GM12892 (cell line): ENCODE results near the gene KCNMB1.

Experiments
- DNase-seq: peaks from one replicate; pipeline ENCODE4 v3.0.0; 2011; ENCODE audit not compliant: insufficient read length
- FAIRE-seq: peaks from 2 replicates; lab custom pipeline; 2011; peaks lifted over from hg19 to GRCh38; lab: Jason Lieb, UNC
- POLR2A ChIP-seq: IDR thresholded peaks from 2 replicates; pipeline ENCODE4 v1.6.1; 2011; ENCODE audit warnings: low read depth, low read length, control low read depth
- POLR2AphosphoS5 ChIP-seq: IDR thresholded peaks from 2 replicates; pipeline ENCODE4 v1.6.1; 2011; ENCODE audit warnings: low read depth, low read length, control low read depth
- TAF1 ChIP-seq: IDR thresholded peaks from 2 replicates; pipeline ENCODE4 v1.6.1; 2011; ENCODE audit warnings: low read depth, mild to moderate bottlenecking, control low read depth, low read length, borderline replicate concordance

Gene KCNMB1

DNA sequence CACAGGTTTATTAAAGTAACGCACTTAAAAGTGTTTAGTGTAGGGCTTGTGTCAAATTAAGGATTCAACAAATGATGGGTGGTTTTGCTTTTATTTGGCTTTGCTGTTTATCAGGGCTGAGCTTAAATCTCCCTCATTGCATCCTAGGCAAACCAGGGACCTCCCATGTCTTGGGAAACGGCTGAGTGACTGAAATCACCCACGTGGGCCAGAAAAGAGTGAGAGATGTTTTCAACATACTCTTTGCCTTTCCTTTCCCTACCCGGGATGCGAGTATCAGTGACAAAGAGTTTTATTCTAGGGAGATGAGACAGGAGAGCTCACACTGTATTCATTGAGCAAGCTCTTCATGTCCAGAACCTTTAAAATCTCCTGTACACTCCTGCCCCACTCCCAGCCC lies 23.3 kb downstream of the KCNMB1 start:
- TF ChIP-seq TAF1 (no peak), POLR2AphosphoS5 (no peak), POLR2A (no peak)
- DNase-seq, result no peak
- FAIRE-seq, result no peak

DNA sequence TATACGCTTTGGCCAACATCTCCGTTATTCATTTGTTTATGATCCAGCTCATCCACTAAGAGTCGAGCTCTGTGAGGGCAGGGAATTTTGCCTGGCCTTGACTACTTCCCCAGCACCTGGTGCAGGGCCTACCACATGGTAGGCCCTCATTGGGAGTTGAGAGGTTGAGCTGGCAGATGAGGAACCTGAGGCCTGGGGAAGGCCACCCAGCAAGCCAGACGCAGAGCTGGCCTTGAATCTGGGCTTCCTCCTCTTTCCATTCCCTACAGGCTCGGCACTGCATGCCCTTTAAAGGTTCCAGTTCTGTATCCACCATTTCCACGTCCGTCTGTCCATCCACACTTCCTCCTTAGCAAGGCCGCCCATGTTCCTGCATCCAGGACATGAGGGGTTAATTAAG lies 24.2 kb downstream of the KCNMB1 start:
- no peak for TF ChIP-seq POLR2AphosphoS5
- TF ChIP-seq TAF1, result no peak
- no peak for TF ChIP-seq POLR2A
- DNase-seq, result no peak
- FAIRE-seq, result no peak

DNA sequence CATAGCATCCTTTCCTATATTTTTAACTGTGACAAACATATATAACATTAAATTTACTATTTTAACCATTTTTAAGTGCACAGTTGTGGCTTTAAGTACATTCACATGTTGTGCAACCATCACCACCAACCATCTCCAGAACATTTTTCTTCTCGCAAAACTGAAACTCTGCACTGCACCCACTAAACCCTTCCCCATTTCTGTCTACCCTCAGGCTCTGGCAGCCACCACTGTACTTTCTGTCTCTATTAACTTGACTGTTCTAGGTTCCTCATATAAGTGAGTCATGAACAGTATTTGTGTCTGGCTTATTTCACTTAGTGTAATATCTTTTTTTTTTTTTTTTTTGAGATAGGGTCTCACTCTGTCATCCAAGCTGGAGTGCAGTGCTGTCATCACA lies 25.5 kb downstream of the KCNMB1 start:
- TF ChIP-seq POLR2AphosphoS5 (no peak), POLR2A (no peak), TAF1 (no peak)
- FAIRE-seq (no peak), DNase-seq (no peak)

DNA sequence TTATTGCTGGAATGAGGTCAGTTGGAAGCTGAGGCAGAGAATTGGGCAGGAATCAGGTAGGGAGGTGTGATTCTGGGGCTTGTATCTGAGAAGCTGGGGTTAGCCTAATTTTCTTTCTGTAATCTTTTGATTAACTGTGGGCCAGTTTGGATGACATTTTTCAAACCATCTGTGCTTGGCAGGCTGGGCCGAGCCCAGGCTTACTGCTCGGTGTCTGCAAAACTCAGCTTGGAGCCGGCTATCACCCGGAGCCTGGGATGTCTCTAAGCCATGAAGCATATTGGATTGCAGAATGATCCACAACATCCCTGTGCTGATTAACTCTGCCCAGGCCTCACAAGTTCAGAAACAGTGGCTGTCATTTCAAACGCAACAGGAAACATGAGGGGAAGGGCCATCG lies 26.5 kb downstream of the KCNMB1 start:
- FAIRE-seq (no peak), DNase-seq (no peak)
- TF ChIP-seq POLR2A (no peak), POLR2AphosphoS5 (no peak), TAF1 (no peak)

- no peak for FAIRE-seq
- DNase-seq, result no peak
- TF ChIP-seq POLR2A (no peak), POLR2AphosphoS5 (no peak), TAF1 (no peak)
These were observed 27.1 kb downstream of the KCNMB1 start for GRCh38 chr5:170362102-170362501.

DNA sequence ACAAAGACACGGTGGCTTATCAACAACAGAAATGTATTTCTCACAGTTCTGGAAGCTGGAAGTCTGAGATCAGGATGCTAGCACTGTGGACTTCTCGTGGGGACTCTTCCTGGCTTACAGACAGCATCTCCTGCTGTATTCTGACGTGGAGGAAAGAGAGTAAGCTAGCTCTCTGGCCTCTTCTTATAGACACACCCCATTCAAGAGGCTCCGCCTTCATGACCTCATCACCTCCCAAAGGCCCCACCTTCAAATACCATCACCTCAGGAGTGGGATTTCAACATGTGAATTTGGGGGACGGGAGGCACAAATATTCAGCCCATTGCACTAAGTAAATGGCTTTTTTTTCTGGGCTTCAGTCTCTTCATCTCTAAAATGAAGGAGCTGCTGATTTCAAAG lies 27.6 kb downstream of the KCNMB1 start:
- no peak for DNase-seq
- no peak for FAIRE-seq
- no peak for TF ChIP-seq POLR2A
- no peak for TF ChIP-seq POLR2AphosphoS5
- TF ChIP-seq TAF1, result no peak

DNA sequence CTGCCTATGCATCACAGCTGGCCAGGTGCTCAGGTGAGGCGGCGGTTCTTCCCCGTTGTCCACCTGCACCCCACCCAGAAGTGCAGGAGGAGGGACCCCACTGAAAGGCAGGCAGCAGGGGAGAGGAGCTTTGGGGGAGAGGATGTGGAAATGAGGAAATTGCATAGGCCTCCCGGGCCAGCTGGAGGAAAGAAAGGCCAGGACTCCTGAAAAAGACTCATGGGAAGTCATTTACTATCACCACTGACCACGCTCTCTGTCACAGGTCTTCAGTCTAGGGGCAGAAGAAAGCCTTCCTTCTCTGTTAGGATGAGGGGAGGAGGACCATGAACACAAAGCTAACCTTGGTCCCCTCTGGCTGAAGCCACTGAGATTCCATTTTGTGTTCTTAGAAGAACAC lies 28.1 kb downstream of the KCNMB1 start:
- TF ChIP-seq POLR2AphosphoS5 (no peak), TAF1 (no peak), POLR2A (no peak)
- DNase-seq (no peak), FAIRE-seq (no peak)

DNA sequence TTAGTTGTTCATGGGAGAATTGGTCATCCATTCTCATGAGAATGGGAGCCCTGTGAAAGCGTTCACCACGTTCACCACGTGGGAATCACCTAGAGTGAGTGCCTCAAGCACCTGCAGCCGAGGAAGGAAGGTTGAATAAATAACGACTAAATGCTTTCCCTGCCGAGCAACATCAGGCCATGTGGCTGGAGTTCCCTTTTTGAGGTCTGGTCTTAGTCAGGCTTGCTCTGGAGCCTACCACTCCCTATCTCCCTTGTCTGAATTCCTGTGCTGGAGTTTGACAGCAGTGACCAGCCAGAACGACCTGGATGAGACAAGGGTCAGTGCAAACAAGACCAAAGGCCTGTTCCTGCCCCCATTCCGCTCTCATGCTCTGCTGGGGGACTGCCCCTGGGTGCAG lies 28.5 kb downstream of the KCNMB1 start:
- FAIRE-seq (peak; percentile 70), DNase-seq (no peak)
- TF ChIP-seq POLR2A (no peak), POLR2AphosphoS5 (no peak), TAF1 (no peak)

GRCh38 chr5:170357955-170358444 lies 31.2 kb downstream of the KCNMB1 start:
- TF ChIP-seq POLR2A (no peak), POLR2AphosphoS5 (no peak), TAF1 (no peak)
- DNase-seq, result no peak
- no peak for FAIRE-seq

- no peak for DNase-seq
- FAIRE-seq, result no peak
- TF ChIP-seq POLR2A, result no peak
- TF ChIP-seq POLR2AphosphoS5, result no peak
- no peak for TF ChIP-seq TAF1
These were observed 33.5 kb downstream of the KCNMB1 start for GRCh38 chr5:170355601-170356098.

DNA sequence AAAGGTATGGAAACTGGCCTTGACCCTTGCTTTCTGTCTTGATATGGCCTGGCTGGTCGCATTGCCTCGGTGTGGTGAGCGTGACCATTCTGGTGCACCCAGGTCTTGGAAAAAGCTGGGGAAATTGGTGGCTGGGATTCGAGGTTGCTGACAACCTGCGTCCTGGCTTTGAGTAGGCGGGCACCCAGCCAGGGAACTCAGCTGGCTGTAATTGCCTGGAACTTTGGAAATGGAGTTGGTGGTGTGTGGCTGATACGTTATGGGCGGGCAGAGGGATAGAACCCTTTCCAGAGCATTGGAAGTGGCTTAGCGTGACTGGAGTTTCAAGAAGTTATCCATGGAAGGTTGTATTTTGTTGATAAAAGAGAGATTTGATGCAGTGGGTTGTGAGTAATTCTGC lies 35.2 kb downstream of the KCNMB1 start:
- no peak for TF ChIP-seq POLR2A
- TF ChIP-seq TAF1, result no peak
- no peak for TF ChIP-seq POLR2AphosphoS5
- FAIRE-seq (no peak), DNase-seq (no peak)

DNA sequence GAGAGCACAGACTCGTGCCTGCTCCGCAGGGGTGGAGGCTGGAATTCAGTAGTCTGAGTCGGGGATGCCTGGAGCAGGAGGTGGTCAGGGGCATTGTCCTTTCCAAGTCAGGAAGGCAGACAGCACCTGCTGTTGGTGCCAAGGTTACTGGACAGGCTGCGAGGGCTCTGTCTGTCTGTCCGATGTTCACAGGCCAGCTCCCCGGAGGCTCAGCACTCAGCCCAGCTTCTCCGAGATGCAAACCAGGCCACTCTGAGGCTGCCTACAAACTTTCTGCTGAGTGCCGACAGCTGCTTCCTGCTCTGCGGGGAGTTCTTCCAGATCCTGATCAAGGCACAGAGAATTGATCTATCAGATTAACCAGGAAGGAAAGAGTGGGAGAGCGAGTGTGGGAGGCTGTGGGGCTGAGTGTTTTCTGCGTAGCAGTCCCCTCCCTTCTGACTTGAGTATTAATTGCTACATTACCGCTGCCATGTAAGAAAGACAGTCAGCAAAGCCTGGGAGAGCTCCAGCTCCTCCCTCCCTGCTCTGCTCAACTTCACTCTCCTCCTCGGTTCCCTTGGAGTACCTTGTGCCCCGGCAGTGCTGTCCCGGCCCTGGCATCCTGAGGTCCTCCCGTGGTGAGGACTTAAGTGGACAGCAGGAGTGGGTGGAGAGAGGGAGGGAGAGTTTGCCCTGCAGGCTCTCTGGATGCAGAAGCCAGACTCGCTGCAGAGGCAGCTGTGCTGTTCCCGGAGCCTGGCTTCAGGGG lies 36.0 kb downstream of the KCNMB1 start:
- FAIRE-seq, result no peak
- TF ChIP-seq POLR2A (no peak), TAF1 (no peak), POLR2AphosphoS5 (no peak)
- no peak for DNase-seq
